ENCODE results near the gene PLEKHH1.

DNA sequence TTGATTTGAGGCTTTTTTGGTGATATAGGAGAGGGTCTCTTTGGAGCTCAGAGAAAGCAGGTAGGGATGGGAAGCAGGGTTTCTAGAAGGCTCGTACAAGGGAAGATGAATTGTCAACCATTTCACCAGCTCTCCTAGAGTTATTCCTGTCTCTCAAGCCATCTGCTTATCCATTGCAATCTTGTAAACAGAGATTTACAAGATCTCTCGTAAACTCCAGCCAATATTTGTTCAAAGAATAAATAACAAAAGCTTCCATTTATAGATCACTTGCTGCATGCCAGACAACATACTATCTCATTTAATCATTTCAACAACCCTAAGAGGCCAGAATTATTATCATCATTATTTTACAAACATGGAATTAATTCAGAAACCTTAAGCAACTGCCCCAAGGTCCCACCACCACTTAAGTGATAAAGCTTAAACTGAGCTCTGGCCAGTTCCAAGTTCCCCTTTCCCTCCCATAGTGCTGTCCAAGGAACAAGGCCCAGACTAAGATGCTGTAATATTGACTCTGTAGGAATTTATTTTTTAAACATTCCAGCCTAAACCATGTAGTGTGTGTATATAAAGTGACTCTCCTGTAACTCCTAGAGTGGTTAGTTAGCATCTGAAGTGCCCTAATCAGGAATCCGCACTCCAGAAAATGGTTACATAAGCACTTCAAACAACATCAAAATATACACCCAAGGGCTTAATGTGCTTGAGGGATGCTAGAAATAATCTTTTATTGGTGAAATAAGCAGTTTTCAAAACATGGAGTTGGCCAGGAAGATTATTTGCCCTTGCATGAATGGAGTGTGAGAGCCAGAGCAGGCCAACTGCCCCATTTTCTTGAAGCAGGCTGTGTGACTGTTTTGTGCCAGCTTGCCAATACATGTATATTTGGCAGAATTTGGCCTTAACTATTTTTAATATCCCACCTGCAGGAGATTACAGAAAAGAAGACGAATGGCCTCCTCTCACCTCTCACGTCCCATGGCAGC lies 2.8 kb upstream of the PLEKHH1 start:
- TF ChIP-seq, protein P1, sequence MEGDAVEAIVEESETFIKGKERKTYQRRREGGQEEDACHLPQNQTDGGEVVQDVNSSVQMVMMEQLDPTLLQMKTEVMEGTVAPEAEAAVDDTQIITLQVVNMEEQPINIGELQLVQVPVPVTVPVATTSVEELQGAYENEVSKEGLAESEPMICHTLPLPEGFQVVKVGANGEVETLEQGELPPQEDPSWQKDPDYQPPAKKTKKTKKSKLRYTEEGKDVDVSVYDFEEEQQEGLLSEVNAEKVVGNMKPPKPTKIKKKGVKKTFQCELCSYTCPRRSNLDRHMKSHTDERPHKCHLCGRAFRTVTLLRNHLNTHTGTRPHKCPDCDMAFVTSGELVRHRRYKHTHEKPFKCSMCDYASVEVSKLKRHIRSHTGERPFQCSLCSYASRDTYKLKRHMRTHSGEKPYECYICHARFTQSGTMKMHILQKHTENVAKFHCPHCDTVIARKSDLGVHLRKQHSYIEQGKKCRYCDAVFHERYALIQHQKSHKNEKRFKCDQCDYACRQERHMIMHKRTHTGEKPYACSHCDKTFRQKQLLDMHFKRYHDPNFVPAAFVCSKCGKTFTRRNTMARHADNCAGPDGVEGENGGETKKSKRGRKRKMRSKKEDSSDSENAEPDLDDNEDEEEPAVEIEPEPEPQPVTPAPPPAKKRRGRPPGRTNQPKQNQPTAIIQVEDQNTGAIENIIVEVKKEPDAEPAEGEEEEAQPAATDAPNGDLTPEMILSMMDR (IDR thresholded peaks at IDR 0.05), result no peak
- no peak for TF ChIP-seq POLR2A (IDR thresholded peaks at IDR 0.05)
